GM12872 (cell line): ENCODE results near the gene RNU6-9.

Experiments
- TF ChIP-seq, protein P1 (sequence below): IDR thresholded peaks from 3 replicates; pipeline ENCODE4 v1.5.1; 2011; ENCODE audit warnings: low read depth, mild to moderate bottlenecking, low read length, moderate library complexity; ENCODE audit not compliant: insufficient read depth

RNU6-9 gene

GRCh38 chr19:932648-933552, 39.6 kb downstream of the RNU6-9 start:
- TF ChIP-seq, protein P1, sequence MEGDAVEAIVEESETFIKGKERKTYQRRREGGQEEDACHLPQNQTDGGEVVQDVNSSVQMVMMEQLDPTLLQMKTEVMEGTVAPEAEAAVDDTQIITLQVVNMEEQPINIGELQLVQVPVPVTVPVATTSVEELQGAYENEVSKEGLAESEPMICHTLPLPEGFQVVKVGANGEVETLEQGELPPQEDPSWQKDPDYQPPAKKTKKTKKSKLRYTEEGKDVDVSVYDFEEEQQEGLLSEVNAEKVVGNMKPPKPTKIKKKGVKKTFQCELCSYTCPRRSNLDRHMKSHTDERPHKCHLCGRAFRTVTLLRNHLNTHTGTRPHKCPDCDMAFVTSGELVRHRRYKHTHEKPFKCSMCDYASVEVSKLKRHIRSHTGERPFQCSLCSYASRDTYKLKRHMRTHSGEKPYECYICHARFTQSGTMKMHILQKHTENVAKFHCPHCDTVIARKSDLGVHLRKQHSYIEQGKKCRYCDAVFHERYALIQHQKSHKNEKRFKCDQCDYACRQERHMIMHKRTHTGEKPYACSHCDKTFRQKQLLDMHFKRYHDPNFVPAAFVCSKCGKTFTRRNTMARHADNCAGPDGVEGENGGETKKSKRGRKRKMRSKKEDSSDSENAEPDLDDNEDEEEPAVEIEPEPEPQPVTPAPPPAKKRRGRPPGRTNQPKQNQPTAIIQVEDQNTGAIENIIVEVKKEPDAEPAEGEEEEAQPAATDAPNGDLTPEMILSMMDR: no peak

DNA sequence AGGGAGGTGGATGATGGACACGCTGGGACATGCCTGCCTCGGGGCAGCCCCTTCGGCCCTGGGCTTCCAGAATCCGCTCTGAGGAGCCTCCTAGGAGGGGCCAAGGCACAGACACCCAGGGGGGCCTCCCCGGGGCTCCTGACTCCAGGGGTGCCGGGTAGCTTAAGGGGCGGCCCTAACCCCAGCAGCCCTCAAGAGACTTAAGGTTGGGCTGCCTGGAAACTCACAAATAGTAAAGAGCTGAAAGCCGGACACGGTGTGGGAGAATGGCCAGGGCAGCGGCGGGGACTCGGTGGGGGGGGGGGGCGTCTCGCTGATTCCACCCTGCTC, 40.2 kb downstream of the RNU6-9 start:
- TF ChIP-seq, protein P1: no peak

GRCh38 chr19:934197-934840, 41.0 kb downstream of the RNU6-9 start:
- TF ChIP-seq, protein P1: no peak

DNA sequence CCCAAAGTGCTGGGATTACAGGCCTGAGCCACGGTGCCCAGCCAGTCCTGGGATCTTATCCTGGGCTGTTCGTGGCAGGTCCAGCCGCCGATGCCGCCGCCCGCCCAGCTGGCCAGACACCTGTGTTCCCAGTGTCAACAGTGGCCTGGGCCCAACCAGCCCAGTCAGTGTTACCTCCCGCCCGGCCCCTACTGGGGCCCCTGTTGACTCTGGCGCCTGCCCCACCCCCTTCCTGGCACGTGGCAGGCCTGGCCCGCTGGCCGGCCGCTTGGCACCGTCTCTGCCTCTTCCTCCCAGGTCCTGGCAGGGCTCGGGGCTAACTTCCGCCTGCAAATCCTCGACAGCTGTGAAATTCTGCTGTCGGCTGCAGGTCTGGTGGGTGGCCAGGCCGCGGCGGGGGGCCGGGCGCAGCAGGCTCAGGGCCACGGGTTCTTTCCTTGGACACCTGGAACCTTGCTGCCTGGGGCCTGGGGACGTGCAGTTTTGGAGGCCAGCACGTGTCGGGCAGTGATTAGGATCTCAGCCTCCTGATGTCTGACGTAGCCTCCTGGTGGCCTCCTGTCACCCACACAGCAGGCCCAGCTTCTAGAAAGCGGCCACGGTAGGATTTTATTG, 41.7 kb downstream of the RNU6-9 start:
- TF ChIP-seq, protein P1: no peak

DNA sequence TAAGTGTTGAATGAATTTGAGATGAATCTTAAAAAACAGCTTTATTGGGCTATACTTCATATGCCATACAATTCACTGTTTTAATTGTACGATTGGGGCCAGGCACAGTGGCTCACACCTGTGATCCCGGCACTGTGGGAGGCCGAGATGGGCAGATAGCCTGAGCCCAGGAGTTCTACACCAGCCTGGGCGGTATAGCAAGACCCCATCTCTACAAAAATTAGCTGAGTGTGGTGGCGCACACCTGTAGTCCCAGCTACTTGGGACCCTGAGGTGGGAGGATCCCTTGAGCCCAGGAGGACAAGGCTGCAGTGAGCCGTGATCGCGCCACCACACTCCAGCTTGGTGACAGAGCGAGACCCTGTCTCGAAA, 42.9 kb downstream of the RNU6-9 start:
- TF ChIP-seq, protein P1: no peak

GRCh38 chr19:937259-937694, 44.0 kb downstream of the RNU6-9 start:
- TF ChIP-seq, protein P1: no peak

- TF ChIP-seq, protein P1: no peak
These were observed 45.1 kb downstream of the RNU6-9 start for GRCh38 chr19:938233-938923.
